Calu3 (cell line): ENCODE data around the gene FHAD1. TPM values are rescaled to one million over a fixed set of nuclear protein-coding genes. Genes with fewer than 3 reads are reported as not detected.

ENCODE experiments used
- BruUV-seq: library from RNA; stranded (reverse); fragments of 400-500 nt; replicated peaks from 2 replicates; lab custom pipeline; 2021; lab: Mats Ljungman, UMichigan
- CTCF ChIA-PET: fragments of 300-600 bp; sonication (Branson Sonifier 250); formaldehyde crosslinking; loops from one replicate; lab custom pipeline; 2022; ENCODE audit warnings: antibody characterized with exemption; lab: Charles Lee
- DNase-seq: peaks from one replicate; pipeline ENCODE4 v3.0.0; 2022
- H3K27ac Mint-ChIP-seq: one replicate; pipeline ENCODE4 v1.8.0; 2022; ENCODE audit warnings: mixed read lengths; ENCODE audit not compliant: unreplicated experiment
- H3K27me3 Mint-ChIP-seq: one replicate; pipeline ENCODE4 v1.8.0; 2022; ENCODE audit warnings: mixed read lengths; ENCODE audit not compliant: unreplicated experiment
- H3K36me3 Mint-ChIP-seq: one replicate; pipeline ENCODE4 v1.8.0; 2022; ENCODE audit warnings: mild to moderate bottlenecking, moderate library complexity, mixed read lengths; ENCODE audit not compliant: insufficient read depth, unreplicated experiment
- H3K4me1 Mint-ChIP-seq: one replicate; pipeline ENCODE4 v1.8.0; 2022; ENCODE audit warnings: mild to moderate bottlenecking, low read depth, mixed read lengths; ENCODE audit not compliant: unreplicated experiment
- H3K4me3 Mint-ChIP-seq: one replicate; pipeline ENCODE4 v1.8.0; 2022; ENCODE audit warnings: mild to moderate bottlenecking, low read depth, moderate library complexity, mixed read lengths; ENCODE audit not compliant: unreplicated experiment
- H3K9me3 Mint-ChIP-seq: one replicate; pipeline ENCODE4 v1.8.0; 2022; ENCODE audit warnings: low read depth, mixed read lengths; ENCODE audit not compliant: unreplicated experiment
- intact Hi-C: fragments of 100-400 bp; cut with micrococcal nuclease; formaldehyde crosslinking; loops from one replicate; pipeline ENCODE4 v1.10.0; 2022; ENCODE audit not compliant: unreplicated experiment
- total RNA-seq: library from RNA; stranded (reverse); gene quantifications from 2 replicates; pipeline ENCODE4 v1.2.3, GENCODE V29; 2022
- TF ChIP-seq, protein P1 (sequence below): fragments of 200-600 bp; IDR thresholded peaks from one replicate; pipeline ENCODE4 v1.8.0; 2022; ENCODE audit warnings: antibody characterized with exemption; ENCODE audit not compliant: unreplicated experiment

Gene FHAD1
- total RNA-seq, 1 experiment from 2014 or later, result 2.7 TPM

DNA sequence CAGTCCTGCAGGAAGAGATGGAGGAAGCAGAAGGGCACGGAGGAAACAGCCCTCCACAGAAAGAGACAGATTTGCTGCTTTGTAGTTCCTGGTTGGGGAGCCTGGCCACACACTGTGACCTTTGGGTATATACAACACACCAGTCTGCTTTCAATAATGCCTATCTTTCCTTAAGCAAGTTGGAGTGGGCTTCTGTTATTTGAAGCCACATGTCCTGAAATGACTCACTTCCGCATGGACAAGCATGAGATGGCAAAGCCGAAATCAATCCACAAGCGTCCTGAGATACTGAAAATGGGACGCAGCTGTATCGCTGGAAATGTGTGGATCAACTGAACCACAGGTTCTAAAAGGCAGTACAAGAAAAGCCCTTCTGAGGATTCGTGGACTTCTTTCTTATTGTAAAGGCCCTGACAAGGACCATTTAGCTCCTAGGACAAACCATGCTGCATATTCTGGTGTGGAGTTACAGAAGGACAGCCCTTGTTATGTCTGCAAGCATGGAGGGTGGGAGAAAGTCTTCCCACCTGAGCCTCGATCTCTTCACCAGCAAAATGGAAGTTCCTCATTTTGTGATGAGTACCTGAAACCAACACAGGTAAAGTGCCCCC is 22.7 kb upstream of the FHAD1 start:
- intact Hi-C loops, result no loop called here
- CTCF ChIA-PET, result no interaction called here
- H3K4me1 Mint-ChIP-seq, result no peaks in the 10 kb centered on the region
- peaks cover 22% of the 10 kb centered on the region for H3K36me3 Mint-ChIP-seq
- H3K4me3 Mint-ChIP-seq, result no peak overlapping the region
- DNase-seq, result no peak
- H3K27ac Mint-ChIP-seq, result peak overlapping the region; percentile 42
- no peaks in the 10 kb centered on the region for H3K9me3 Mint-ChIP-seq
- TF ChIP-seq, protein P1, sequence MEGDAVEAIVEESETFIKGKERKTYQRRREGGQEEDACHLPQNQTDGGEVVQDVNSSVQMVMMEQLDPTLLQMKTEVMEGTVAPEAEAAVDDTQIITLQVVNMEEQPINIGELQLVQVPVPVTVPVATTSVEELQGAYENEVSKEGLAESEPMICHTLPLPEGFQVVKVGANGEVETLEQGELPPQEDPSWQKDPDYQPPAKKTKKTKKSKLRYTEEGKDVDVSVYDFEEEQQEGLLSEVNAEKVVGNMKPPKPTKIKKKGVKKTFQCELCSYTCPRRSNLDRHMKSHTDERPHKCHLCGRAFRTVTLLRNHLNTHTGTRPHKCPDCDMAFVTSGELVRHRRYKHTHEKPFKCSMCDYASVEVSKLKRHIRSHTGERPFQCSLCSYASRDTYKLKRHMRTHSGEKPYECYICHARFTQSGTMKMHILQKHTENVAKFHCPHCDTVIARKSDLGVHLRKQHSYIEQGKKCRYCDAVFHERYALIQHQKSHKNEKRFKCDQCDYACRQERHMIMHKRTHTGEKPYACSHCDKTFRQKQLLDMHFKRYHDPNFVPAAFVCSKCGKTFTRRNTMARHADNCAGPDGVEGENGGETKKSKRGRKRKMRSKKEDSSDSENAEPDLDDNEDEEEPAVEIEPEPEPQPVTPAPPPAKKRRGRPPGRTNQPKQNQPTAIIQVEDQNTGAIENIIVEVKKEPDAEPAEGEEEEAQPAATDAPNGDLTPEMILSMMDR, result no peak
- BruUV-seq, result no TSS peak
- no peaks in the 10 kb centered on the region for H3K27me3 Mint-ChIP-seq

DNA sequence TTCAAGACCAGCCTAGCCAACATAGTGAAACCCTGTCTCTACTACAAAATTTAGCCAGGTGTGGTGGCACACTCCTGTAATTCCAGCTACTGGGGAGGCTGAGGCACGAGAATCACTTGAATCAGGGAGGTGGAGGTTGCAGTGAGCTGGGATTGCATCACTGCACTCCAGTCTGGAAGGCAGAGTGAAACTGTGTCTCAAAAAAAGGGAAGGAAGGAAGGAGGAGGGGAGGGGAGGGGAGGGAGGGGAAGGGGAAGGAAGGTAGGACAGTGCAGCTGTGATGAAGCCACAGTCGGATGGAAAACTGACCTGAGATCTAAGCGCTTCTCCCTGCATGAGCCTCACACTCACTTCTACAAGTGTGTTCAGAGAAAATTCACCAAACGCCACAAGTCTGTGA is 22.0 kb upstream of the FHAD1 start:
- BruUV-seq, result no TSS peak
- H3K27ac Mint-ChIP-seq, result peak overlapping the region; percentile 42
- H3K9me3 Mint-ChIP-seq, result no peaks in the 10 kb centered on the region
- CTCF ChIA-PET, result no interaction called here
- H3K4me3 Mint-ChIP-seq, result no peak overlapping the region
- H3K4me1 Mint-ChIP-seq, result peaks cover 5% of the 10 kb centered on the region
- H3K36me3 Mint-ChIP-seq, result peaks cover 22% of the 10 kb centered on the region
- H3K27me3 Mint-ChIP-seq, result no peaks in the 10 kb centered on the region
- intact Hi-C loops, result no loop called here
- TF ChIP-seq, protein P1, result no peak
- no peak for DNase-seq

GRCh38 chr1:15225461-15225860 is 21.6 kb upstream of the FHAD1 start:
- DNase-seq, result no peak
- BruUV-seq, result no TSS peak

GRCh38 chr1:15226388-15227255 is 20.4 kb upstream of the FHAD1 start:
- no TSS peak for BruUV-seq
- H3K36me3 Mint-ChIP-seq, result peaks cover 16% of the 10 kb centered on the region
- H3K27me3 Mint-ChIP-seq, result no peaks in the 10 kb centered on the region
- no peak for DNase-seq
- peaks cover 9% of the 10 kb centered on the region for H3K4me1 Mint-ChIP-seq
- H3K9me3 Mint-ChIP-seq, result no peaks in the 10 kb centered on the region
- TF ChIP-seq, protein P1, result no peak
- H3K27ac Mint-ChIP-seq, result no peak overlapping the region
- intact Hi-C loops, result no loop called here
- no peak overlapping the region for H3K4me3 Mint-ChIP-seq
- CTCF ChIA-PET, result no interaction called here

More at GRCh38 chr1:15225461-15225860, 21.6 kb upstream of the FHAD1 start:
- H3K4me3 Mint-ChIP-seq, result no peak overlapping the region
- CTCF ChIA-PET, result interaction anchor here (0.7 kb wide), 1 partner anchor 10 kb away, joined by 3 read pairs; no protein-coding TSS in a partner anchor
- intact Hi-C loops, result no loop called here
- H3K4me1 Mint-ChIP-seq, result peaks cover 9% of the 10 kb centered on the region
- no peaks in the 10 kb centered on the region for H3K9me3 Mint-ChIP-seq
- TF ChIP-seq, protein P1, result no peak
- H3K27me3 Mint-ChIP-seq, result no peaks in the 10 kb centered on the region
- H3K36me3 Mint-ChIP-seq, result peaks cover 22% of the 10 kb centered on the region
- no peak overlapping the region for H3K27ac Mint-ChIP-seq
